Natural killer cell (primary cell): ENCODE data around the gene DPEP2. TPM values are rescaled to one million over a fixed set of nuclear protein-coding genes. Genes with fewer than 3 reads are reported as not detected.

ENCODE experiments used
- ATAC-seq, 3 donors: fragments of 150-1000 bp in 2 of 3; fragments of 200-7000 bp in 1 of 3; cut with Tn5 transposase; 1 replicate in 1 of 3; 2 replicates in 2 of 3; pipeline ENCODE4 v1.10.0; 2021; ENCODE audit warnings: mild to moderate bottlenecking in 2 of 3, moderate library complexity in 2 of 3
- DNase-seq, 2 donors: peaks; one replicate each; pipeline versions ENCODE4 v3.0.0 to v3.0.0-alpha.2; 2013 to 2021; ENCODE audit warnings: mixed read lengths in 1 of 2
- H3K27ac ChIP-seq: one replicate; pipeline ENCODE4 v1.5.1; 2013; ENCODE audit warnings: mild to moderate bottlenecking, low read length
- H3K27me3 ChIP-seq: one replicate; pipeline ENCODE4 v1.6.1; 2013; ENCODE audit warnings: low read length; ENCODE audit not compliant: control insufficient read depth, insufficient read depth
- H3K36me3 ChIP-seq: one replicate; pipeline ENCODE4 v1.6.1; 2013; ENCODE audit warnings: low read length; ENCODE audit not compliant: control insufficient read depth, insufficient read depth
- H3K4me1 ChIP-seq: one replicate; pipeline ENCODE4 v1.6.1; 2013; ENCODE audit warnings: low read length; ENCODE audit not compliant: control insufficient read depth, insufficient read depth
- H3K4me3 ChIP-seq: one replicate; pipeline ENCODE4 v1.5.1; 2013; ENCODE audit warnings: low read length
- H3K9me3 ChIP-seq: one replicate; pipeline ENCODE4 v1.6.1; 2013; ENCODE audit warnings: low read length; ENCODE audit not compliant: control insufficient read depth, insufficient read depth
- H3K27ac Mint-ChIP-seq, 2 donors: one replicate each; pipeline ENCODE4 v1.8.0; 2022; ENCODE audit warnings: mild to moderate bottlenecking in 2 of 2, mixed read lengths in 2 of 2, moderate library complexity in 1 of 2
- H3K27me3 Mint-ChIP-seq, 2 donors: one replicate each; pipeline ENCODE4 v1.8.0; 2022; ENCODE audit warnings: low read depth in 2 of 2, mixed read lengths in 2 of 2
- H3K36me3 Mint-ChIP-seq: one replicate; pipeline ENCODE4 v1.8.0; 2022; ENCODE audit warnings: mixed read lengths
- H3K4me1 Mint-ChIP-seq, 2 donors: one replicate each; pipeline ENCODE4 v1.8.0; 2022; ENCODE audit warnings: mixed read lengths in 2 of 2
- H3K4me3 Mint-ChIP-seq: one replicate; pipeline ENCODE4 v1.8.0; 2022; ENCODE audit warnings: mild to moderate bottlenecking, moderate library complexity, mixed read lengths
- H3K9me3 Mint-ChIP-seq, 2 donors: one replicate each; pipeline ENCODE4 v1.8.0; 2022; ENCODE audit warnings: mixed read lengths in 2 of 2
- CTCF ChIP-seq: fragments of 200-600 bp; IDR thresholded peaks from one replicate; pipeline ENCODE4 v1.8.0; 2022; ENCODE audit warnings: antibody characterized with exemption
- WGBS: methylation state at CpG from one replicate; pipeline ENCODE4 v1.1.7; 2013; ENCODE audit warnings: missing lambda C conversion rate; ENCODE audit not compliant: insufficient coverage; 5-methylcytosine and 5-hydroxymethylcytosine counted together
- intact Hi-C: fragments of 100-400 bp; cut with micrococcal nuclease; formaldehyde crosslinking; loops from one replicate; pipeline ENCODE4 v1.14.2; 2022
- total RNA-seq, 4 donors: library from RNA; stranded (reverse); fragments of 120-200 nt in 1 of 4; gene quantifications; one replicate each; pipeline versions ENCODE4 v1.2.3 to v1.2.4, GENCODE V29; 2013 to 2022

DPEP2 gene
- total RNA-seq, 3 donors from 2014 or later (not counting 1 experiment from before 2014, with no cell fraction given): 47.2 to 64.1 (median 61.8) TPM

- no peak within 1 kb of the TSS for H3K4me3 ChIP-seq
- H3K27ac Mint-ChIP-seq: no peak within 1 kb of the TSS
- peaks cover 18 to 24% of the 10 kb centered on the region in 2 donors for H3K4me1 Mint-ChIP-seq
- H3K27me3 Mint-ChIP-seq: no peaks in the 10 kb centered on the region
- no peaks in the 10 kb centered on the region for H3K9me3 Mint-ChIP-seq
- intact Hi-C loops: no loop called here
- TF ChIP-seq CTCF: no peak
- no peaks in the 10 kb centered on the region for H3K27me3 ChIP-seq
- no peak for DNase-seq
- H3K36me3 Mint-ChIP-seq: no peaks in the 10 kb centered on the region
- H3K27ac ChIP-seq: no peak within 1 kb of the TSS
- H3K9me3 ChIP-seq: no peaks in the 10 kb centered on the region
- no peak for ATAC-seq
- WGBS: 91% methylated on average over 23 of the region's 23 CpGs
- no peak within 1 kb of the TSS for H3K4me3 Mint-ChIP-seq
- H3K36me3 ChIP-seq: peaks cover 20% of the 10 kb centered on the region
- peaks cover 28% of the 10 kb centered on the region for H3K4me1 ChIP-seq
Observed at GRCh38 chr16:67943619-67944504, 55.4 kb downstream of the DPEP2 start, which contains the start of gene LCAT. LCAT (minus strand) TSS chr16:67944120; CDS start chr16:67944101, 19 bp downstream.

DNA sequence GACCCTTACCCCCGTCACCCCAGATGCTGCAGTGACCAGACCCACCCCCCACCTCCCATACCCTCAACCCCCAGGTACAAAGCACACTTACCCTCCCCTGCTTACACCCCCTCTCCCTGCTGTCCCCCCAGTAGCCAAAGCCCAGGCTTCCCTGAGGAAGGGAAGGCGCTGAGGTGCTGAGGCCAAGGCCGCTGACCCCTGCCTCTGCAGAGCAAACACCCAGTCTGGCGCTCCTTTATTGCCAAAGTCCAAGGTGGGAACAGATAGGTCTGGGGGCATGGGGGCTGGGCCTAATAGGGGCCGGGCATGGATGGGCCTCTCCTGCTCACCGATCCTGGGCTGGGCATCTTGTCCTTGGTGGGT is 56.0 kb downstream of the DPEP2 start:
- H3K4me3 ChIP-seq: no peak overlapping the region
- Mint-ChIP-seq H3K27ac (no peak overlapping the region), H3K4me1 (peaks cover 18 to 24% of the 10 kb centered on the region in 2 donors), H3K36me3 (no peaks in the 10 kb centered on the region), H3K27me3 (no peaks in the 10 kb centered on the region), H3K4me3 (no peak overlapping the region), H3K9me3 (no peaks in the 10 kb centered on the region)
- no peak overlapping the region for H3K27ac ChIP-seq
- ATAC-seq: no peak
- H3K9me3 ChIP-seq: no peaks in the 10 kb centered on the region
- no peak for TF ChIP-seq CTCF
- 96% methylated on average over 6 of the region's 6 CpGs for WGBS
- intact Hi-C loops: no loop called here
- peaks cover 20% of the 10 kb centered on the region for H3K36me3 ChIP-seq
- no peak for DNase-seq
- no peaks in the 10 kb centered on the region for H3K27me3 ChIP-seq
- peaks cover 28% of the 10 kb centered on the region for H3K4me1 ChIP-seq

GRCh38 chr16:67942510-67943255 is 56.6 kb downstream of the DPEP2 start:
- ATAC-seq (no peak), DNase-seq (no peak)
- intact Hi-C loops: no loop called here
- no peaks in the 10 kb centered on the region for H3K36me3 Mint-ChIP-seq
- no peak for TF ChIP-seq CTCF
- Histone ChIP-seq H3K36me3 (peaks cover 17% of the 10 kb centered on the region), H3K4me3 (no peak overlapping the region), H3K27me3 (no peaks in the 10 kb centered on the region), H3K27ac (no peak overlapping the region), H3K9me3 (no peaks in the 10 kb centered on the region), H3K4me1 (peaks cover 32% of the 10 kb centered on the region)
- H3K27ac Mint-ChIP-seq: peak overlapping the region in 1 of 2 donors; percentile 45
- H3K4me1 Mint-ChIP-seq: peaks cover 18 to 24% of the 10 kb centered on the region in 2 donors
- 98% methylated on average over 27 of the region's 27 CpGs for WGBS
- no peaks in the 10 kb centered on the region for H3K9me3 Mint-ChIP-seq
- no peak overlapping the region for H3K4me3 Mint-ChIP-seq
- no peaks in the 10 kb centered on the region for H3K27me3 Mint-ChIP-seq
